AG20443 (cell line): ENCODE results near the gene B3GNT3.

Experiments used
- DNase-seq: peaks from one replicate; pipeline ENCODE4 v3.0.0; 2012; ENCODE audit warnings: low spot score, mixed read lengths

Gene B3GNT3

DNA sequence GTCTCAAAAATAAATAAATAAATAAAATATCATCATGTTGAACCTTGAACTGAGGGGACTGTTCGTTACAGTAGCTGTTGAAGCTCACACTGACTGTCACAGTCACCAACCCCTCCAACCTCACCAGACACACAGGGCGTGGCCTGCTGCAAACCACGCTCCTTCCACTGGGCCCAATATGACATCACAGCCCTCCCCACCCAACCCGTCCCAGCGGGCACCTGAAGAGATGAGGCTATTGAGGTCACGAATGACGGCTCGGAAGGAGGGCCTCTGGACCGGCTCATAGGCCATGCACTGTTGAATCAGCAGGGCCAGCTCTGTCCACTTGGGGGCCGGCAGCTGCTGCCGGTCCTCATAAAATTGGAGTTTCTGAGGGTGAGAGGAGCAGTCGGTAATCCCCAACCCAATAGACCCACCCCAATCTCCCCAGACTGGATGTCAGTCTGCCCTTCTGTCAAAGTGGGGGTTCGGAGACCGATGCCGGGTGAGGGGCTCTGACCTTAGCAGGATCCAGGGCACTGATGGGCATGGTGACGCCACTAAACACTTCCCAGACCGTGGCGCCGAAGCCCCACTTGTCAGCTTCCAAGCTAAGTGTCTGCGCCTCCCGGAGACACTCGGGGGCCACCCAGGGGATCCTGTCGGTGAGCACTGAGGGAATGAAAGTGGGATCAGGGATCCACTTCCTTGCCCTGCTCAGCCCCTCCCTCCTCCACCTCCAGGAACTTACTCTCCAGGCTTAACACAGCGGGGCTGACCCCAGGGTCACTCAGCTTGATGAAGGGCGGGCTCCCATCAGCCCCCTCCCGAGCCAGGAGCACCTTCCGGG lies 39.6 kb downstream of the B3GNT3 start:
- DNase-seq, result no peak

- DNase-seq, result no peak
Measured at GRCh38 chr19:17835182-17836006, 40.5 kb downstream of the B3GNT3 start.

GRCh38 chr19:17836530-17836929 lies 41.6 kb downstream of the B3GNT3 start:
- no peak for DNase-seq

GRCh38 chr19:17837972-17838371 lies 43.0 kb downstream of the B3GNT3 start:
- no peak for DNase-seq

GRCh38 chr19:17840019-17840418 lies 45.1 kb downstream of the B3GNT3 start:
- no peak for DNase-seq

DNA sequence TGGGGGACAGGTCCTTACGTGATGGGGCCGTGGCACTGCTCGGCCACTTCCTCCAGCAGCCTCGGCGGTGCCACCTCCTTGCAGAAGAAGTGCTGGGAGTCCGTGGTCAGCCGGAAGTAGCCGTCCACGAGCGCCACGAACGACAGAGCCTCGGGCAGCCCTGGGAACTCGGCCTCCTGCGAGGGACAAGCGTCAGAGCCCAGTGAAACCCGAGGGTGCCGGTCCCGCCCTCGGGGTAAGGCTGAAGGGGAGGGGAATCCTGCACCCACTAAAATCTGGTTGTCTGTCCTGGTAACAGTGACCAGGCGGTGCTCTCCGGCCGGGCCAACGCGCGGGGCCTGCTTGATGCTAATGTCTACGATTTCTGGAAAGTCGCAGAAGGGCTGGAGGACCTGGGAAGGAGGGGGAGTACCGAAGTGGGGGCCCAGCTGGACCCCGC lies 46.5 kb downstream of the B3GNT3 start:
- peak; percentile 24 for DNase-seq

DNA sequence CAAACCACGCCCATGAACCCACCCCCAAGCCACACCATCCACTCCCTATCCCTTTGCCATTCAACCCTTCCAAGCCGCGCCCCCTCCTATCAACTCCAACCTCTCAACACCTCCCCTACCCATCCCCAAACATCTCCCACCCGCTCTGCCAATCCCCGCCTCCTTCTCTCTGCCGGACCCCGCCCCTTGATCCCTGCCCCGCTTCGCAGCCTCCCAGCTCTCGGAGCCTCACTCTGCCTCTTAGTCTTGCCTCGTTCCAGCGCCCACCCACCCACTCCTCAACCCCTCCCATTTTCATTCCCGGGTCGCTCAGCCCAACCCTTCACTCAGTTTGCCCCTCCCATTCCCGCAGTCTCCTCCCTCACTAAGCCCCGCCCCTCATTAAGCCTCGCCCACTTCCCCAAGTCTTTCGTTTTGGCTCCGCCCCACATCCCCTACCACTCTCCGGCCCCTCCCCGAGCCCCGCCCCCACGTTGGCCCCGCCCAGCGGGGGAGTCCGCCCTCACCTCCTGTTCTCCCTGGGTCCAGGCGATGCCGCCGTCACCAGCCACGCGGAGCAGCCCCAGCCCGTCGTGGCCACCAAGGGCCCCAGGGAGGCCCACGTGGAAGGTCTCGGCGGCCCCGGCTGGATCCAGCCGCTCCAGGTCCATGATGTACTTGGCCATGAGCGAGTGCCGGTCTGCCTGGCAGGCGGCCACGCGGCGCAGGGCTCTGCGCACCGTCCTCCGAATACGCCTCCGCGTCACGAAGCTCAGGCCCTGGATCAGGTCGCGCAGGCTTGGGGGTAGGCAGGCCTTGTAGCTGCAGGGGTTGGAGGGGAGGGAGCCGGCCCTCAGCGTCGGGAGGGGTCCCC lies 47.1 kb downstream of the B3GNT3 start:
- DNase-seq, result peak; percentile 91

GRCh38 chr19:17842663-17843291 lies 47.8 kb downstream of the B3GNT3 start:
- DNase-seq, result no peak

DNA sequence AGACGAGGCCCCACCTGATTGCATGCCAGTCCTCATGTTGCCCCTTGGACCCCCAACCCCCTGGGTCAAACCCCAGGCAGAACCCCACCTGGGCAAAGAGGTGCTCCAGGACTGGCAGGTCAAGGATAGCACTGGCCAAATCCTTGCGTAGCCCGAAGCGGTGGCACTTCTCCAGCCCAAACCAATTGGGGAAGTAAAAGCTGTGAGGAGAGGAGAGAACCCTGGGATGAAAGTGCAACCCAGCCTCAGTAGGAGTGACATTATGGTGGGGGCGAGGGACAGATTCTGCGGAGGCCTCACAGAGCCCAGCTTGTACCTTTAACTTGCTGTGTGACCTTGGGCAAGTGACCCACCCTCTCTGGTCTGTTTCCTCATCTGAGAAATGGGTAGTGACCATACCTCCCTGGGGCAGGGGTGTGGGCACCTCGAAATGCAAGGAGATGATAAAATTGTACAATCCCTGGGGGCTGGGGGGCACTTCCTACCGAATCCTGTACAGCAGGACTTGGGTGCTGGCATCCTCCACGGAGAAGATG lies 48.4 kb downstream of the B3GNT3 start:
- no peak for DNase-seq

DNA sequence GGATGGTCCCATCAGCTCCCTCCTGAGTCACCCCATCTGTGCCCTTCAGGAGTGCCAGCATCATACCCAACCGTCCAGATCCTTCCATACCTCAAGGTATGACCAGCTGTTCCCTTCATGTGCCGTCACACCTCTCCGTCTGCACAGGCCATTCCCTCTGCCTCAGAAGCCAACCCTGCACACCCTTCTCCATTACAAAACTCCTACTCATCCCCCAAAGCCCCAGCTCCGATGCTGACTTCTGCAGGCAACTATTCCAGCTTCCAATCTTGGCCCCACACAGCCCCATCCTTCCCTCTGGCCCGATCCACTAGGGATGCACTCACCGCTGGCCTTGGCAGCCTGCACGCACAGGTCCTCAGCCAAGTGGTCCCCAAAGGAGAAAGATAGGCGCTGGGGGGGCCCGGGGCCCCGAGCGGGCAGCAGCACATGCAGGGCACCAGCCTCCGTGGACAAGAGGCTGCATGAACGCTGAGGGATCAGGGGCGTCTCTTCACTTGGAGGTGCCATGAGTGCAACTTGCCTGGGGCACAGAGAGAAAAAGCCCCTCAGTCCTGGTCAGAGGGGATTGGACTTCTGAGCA lies 49.1 kb downstream of the B3GNT3 start:
- no peak for DNase-seq

GRCh38 chr19:17846146-17846545 lies 51.2 kb downstream of the B3GNT3 start:
- DNase-seq, result no peak

DNA sequence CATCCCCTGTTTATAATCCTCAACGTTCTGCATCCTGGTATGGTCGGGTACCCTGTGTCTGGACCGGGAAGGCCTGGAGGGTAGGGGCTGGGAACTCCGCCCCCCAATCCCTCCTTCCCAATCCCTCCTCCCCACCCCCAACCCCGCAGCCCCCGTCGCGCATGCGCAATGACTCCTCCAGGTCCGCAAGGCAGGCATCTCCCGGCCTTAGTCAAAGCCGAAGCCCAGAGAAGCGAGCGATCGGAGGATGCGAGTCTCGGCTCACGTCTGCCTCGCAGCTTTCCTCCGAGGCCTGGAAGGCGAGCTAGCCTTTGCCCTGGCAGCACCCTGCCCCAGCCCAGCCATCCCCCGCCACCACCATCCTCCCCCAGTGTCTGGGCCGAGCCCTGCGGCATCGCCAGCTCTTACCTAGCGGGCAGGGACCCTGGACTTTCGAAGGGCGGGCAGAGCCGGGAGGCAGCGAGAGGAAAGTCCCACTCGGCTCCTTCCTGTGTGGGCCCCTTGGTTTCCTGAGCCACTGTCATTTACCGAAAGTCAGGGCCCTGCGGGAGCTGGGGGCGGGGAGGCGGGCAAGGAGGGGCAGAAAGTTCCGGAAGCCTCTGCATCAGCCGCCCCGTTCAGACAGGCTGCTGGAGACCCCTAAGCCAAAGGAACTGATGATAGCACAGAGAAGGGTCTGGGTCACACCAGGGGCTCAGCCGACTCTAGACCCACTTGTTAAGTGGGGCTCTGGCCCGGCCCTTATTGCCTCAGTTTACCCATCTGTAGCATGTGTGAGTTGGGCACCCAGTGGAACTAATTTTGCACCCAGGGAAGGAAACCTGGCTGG lies 52.8 kb downstream of the B3GNT3 start, which contains the start of gene JAK3:
JAK3 (minus strand) TSS at position 445 of the 829 bp plus-strand sequence. CDS start 3,565 bp downstream, outside the sequence.
- DNase-seq, result peak; percentile 94

DNA sequence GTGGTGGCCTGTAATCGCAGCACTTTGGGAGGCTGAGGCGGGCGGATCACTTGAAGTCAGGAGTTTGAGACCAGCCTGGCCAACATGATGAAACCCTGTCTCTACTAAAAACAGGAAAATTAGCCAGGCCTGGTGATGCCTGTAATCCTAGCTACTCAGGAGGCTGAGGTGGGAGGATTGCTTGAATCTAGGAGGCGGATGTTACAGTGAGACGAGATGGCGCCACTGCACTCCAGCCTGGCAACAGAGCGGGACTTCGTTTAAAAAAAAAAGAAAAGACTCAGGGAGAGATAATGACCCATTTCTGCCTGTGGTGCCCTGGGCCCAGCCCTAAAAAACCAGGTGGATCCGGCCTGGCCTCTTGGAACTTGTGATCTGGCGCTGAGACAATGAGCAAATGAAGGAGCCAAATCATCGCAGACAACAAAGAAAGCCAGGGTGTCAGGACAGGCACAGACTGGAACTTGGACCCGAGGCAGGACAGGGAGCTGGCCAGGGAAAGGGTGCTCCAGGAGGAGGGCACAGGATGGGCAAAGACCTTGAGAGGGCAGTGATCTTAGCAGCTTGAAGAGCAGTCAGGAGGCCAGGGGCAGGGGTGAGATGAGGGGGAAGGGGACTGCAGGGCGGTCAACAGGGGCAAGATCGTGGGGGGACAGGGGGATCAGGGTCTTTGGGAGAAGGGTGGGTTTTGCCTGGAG lies 53.8 kb downstream of the B3GNT3 start:
- no peak for DNase-seq

GRCh38 chr19:17854061-17854460 lies 59.1 kb downstream of the B3GNT3 start:
- no peak for DNase-seq

- peak; percentile 88 for DNase-seq
Measured at GRCh38 chr19:17855280-17856152, 60.6 kb downstream of the B3GNT3 start.

GRCh38 chr19:17859533-17860330 lies 64.8 kb downstream of the B3GNT3 start, which contains the start of gene RPL18A:
Gene RPL18A (plus strand): TSS chr19:17859910. CDS start chr19:17859957, 47 bp downstream.
- DNase-seq, result peak; percentile 98

DNA sequence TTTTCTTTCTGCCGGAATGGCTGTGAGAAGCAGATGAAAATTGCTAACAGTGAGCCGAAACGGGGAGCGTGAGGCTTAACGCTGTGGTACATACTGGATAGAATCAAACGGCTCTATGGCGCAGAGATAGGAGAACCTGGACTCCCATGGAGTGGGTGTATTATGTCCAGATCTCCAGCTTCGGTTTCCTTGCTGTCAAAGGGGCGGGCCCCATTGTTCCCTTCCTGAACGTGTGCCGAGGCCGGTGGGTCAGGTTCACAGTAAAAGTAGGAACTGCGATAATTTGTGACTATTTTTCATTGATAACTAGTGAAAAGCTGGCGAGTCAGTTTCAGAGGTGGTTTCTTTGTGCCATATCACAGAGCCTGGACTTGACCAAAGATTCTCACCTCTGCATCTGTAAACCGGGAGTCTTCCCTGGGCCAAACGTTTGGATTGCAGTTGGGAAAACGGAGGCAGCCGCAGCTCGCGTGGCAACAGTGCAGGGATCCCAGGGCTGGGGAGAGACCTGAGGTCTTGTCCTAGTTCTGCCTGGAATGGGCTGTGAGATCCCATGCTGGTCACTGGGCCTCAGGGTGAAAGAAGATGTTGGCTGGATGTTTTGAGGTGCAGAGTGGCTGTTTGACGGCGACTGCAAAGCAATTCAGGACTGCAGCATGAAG lies 65.5 kb downstream of the B3GNT3 start:
- no peak for DNase-seq
